HT-29 (cell line): ENCODE data around the gene ZC3H12A. TPM values are rescaled to one million over a fixed set of nuclear protein-coding genes. Genes with fewer than 3 reads are reported as not detected.

Experiments
- DNase-seq: peaks from one replicate; pipeline ENCODE4 v3.0.0-alpha.2; 2015; ENCODE audit warnings: low spot score
- total RNA-seq: library from RNA; depleted of rRNA; stranded (reverse); fragments of >200 nt; shearing (Covaris generic); gene quantifications from 2 replicates; pipeline ENCODE4 v1.2.3, GENCODE V29; 2014

Gene ZC3H12A
- total RNA-seq, 1 experiment from 2014 or later, result 105 TPM

- DNase-seq, result no peak
These were observed 4.5 kb downstream of the ZC3H12A start for GRCh38 chr1:37478890-37479254.

- DNase-seq, result peak; percentile 95
These were observed 5.1 kb downstream of the ZC3H12A start for GRCh38 chr1:37479255-37480124.

DNA sequence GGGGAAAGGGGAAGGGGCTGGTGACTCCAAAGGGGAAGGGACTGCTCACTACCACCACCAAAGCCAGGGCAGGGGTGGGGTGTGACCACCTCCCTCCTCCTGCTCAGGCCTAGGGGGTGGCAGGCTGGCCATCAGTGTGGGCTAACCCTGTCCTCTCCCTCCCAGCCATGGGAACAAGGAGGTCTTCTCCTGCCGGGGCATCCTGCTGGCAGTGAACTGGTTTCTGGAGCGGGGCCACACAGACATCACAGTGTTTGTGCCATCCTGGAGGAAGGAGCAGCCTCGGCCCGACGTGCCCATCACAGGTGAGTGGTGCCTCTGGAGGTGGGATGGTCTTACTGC is 5.7 kb downstream of the ZC3H12A start:
- no peak for DNase-seq

DNA sequence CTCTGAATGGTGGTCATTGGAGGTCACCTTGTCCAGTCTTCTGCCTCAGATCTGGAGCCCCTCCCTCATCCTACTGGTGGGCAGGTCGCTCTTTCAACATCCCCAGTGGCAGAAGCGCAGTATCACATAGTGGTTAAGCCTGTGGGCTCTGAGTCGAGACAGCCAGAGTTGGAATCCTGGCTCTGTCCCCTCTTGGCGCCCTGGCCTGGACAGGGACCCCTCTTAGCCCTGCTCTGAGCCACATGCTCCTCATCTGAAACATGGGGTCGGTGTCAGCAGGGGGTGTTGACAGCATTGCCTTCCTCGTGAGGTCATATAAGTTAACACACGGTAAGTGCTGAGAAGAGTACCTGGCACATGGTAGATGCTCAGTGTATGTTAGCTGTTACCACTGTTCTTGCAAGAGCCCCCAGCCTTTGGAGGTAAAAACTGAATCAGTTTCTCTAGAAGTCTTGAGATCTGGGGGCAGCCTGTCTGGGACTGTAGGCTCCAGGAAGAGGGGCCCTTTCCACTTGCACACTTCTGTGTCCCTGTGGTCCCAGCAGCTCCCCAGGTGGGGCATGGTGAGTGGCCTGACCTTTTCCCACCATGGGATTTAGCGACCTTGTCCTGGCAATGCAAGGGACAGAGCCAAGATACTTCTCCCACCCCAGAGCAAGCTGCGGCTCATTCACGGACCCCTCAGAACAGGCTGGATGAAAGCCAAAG is 6.4 kb downstream of the ZC3H12A start:
- DNase-seq, result no peak

GRCh38 chr1:37481289-37482003 is 7.1 kb downstream of the ZC3H12A start:
- DNase-seq, result no peak

GRCh38 chr1:37482004-37482785 is 7.8 kb downstream of the ZC3H12A start:
- no peak for DNase-seq

GRCh38 chr1:37482796-37483744 is 8.7 kb downstream of the ZC3H12A start:
- no peak for DNase-seq

DNA sequence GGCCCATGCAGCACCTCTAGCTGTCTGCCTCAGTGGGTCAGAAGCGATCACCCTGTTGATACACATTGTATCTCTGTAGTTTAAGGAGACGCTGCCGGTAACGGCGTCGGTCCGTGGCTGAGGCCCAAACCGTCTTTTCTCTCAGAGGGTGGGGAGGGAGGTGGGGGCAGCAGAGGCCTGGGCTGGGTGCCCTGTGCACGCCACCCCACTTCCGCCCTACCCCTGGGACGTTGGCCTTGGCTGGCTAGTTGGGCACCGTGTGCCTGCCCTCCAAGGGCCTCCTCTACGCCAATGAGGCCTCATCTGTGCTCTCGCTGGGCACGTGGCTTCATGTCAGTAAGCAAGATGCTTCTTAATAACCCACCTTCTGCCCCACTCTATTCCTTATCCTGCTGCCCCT is 9.4 kb downstream of the ZC3H12A start:
- no peak for DNase-seq

- DNase-seq, result no peak
These were observed 10.1 kb downstream of the ZC3H12A start for GRCh38 chr1:37484325-37485051.

- DNase-seq, result no peak
These were observed 11.7 kb downstream of the ZC3H12A start for GRCh38 chr1:37485902-37486679.

- DNase-seq, result peak; percentile 84
These were observed 12.6 kb downstream of the ZC3H12A start for GRCh38 chr1:37486680-37487618.

- no peak for DNase-seq
These were observed 13.2 kb downstream of the ZC3H12A start for GRCh38 chr1:37487619-37487984.

DNA sequence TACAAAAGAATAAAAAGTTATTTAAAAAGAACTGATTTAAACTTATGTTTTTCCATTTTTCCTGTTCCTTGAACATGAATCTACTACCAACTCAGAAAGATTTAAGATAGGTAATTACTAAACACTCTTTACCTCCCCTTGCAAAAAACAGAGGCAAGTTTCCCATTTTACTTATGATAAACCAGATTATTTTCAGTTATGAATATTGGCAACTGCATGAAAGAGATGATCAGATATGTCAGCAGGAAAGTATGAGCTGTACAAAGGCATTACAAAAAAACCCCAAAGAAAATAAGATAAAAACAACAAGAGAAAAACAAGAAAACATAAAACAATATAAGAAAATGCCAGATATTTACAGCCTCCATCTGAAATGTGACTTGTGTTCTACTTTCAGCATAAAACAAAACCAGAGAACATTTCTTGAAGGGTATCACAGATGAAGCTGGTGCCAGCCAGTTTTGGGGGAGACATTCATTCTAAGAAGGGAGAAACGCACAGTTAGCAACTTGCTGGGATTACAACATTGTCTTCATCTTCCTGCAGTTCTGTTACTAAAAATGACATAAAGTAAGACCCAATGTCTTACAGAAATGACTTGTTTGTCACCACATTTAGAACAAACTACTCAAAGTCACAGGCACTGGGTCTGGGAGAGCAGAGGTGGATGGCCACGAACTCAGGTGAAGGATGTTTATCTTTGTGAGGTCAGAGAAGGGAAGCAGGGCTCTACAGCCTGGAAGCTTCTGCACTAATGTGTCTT is 19.1 kb downstream of the ZC3H12A start:
- no peak for DNase-seq

- DNase-seq, result no peak
These were observed 21.5 kb downstream of the ZC3H12A start for GRCh38 chr1:37495875-37496274.

DNA sequence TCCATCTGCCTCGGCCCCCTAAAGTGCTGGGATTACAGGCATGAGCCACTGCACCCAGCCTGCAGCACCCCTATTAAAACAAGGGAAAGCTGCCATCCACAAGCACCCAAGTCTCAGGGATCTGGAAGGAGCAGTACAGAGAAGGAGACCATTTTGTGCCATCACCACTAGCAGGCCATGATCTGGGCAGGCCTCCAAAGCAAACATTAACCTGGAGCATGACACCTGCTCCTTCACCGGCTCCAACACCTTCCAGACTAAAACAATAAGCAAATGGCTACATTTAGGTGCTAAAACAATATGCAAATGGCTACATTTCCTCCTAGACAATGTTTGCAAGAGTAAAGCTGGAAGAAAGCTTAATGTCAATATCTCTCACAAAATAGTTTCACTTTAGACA is 23.5 kb downstream of the ZC3H12A start:
- DNase-seq, result peak; percentile 73

DNA sequence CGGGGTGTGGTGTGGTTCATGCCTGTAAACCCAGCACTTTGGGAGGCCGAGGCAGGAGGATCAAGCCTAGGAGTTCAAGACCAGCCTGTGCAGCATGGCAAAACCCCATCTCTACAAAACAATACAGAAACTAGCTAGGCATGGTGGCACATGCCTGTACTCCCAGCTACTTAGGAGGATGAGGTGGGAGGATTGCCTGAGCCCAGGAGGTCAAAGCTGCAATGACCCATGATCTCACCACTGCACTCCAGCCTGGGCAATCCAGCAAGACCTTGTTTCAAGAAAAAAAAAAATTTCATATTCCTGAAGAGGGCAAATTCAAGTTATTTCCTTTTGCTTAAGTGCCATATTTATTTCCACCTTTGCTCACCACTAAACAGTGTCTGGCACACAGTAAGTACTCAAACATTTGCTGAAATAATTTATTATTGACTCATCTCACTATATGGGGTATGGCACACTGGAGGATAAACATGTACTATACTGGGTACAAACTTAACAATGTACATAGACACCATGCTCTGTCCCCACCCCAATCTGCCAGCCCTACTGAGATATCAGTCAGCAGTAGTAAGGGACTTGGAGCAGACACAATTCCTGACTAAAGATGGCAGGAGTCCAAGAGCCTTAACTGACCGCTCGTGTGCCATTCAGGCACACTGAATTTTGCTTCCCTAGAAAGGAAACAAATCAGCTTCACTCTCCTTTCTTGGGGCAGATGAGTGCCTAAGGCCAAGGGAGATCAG is 24.7 kb downstream of the ZC3H12A start:
- DNase-seq, result peak; percentile 42
